Stimulated activated CD4-positive, alpha-beta T cell treated with anti-CD3 and anti-CD28 coated beads, TNF-alpha, amount 100 ng/mL, for 48 hours (primary cell): ENCODE results near the gene PCSK1N.
"Not testable (repeated sequence)": the region's sequence is repeated elsewhere in the genome, so short reads cannot be mapped to it uniquely, and the experiment has no call there.

Experiments
- DNase-seq, 3 donors: peaks; one replicate each; pipeline ENCODE4 v3.0.0-alpha.2; 2020; ENCODE audit warnings: low read depth in 3 of 3

PCSK1N gene

GRCh38 chrX:48835524-48836329 lies at the start of gene PCSK1N:
Gene PCSK1N (minus strand): TSS chrX:48835610. CDS start chrX:48835532, 78 bp downstream.
- DNase-seq: no peak

- DNase-seq: no peak
Measured at GRCh38 chrX:48883729-48884128, 48.3 kb upstream of the PCSK1N start.

- not testable (repeated sequence) for DNase-seq
Measured at GRCh38 chrX:48876944-48877343, 41.5 kb upstream of the PCSK1N start.

GRCh38 chrX:48872017-48872416 lies 36.6 kb upstream of the PCSK1N start:
- DNase-seq: not testable (repeated sequence)

GRCh38 chrX:48864210-48864609 lies 28.8 kb upstream of the PCSK1N start:
- DNase-seq: no peak

GRCh38 chrX:48854898-48855297 lies 19.5 kb upstream of the PCSK1N start:
- no peak for DNase-seq

- not testable (repeated sequence) for DNase-seq
Measured at GRCh38 chrX:48854121-48854804, 18.9 kb upstream of the PCSK1N start.

- not testable (repeated sequence) for DNase-seq
Measured at GRCh38 chrX:48853494-48853893, 18.1 kb upstream of the PCSK1N start.

GRCh38 chrX:48852857-48853256 lies 17.4 kb upstream of the PCSK1N start:
- no peak for DNase-seq

- DNase-seq: no peak
Measured at GRCh38 chrX:48848847-48849246, 13.4 kb upstream of the PCSK1N start.

- DNase-seq: no peak
Measured at GRCh38 chrX:48839686-48840085, 4.3 kb upstream of the PCSK1N start.

GRCh38 chrX:48834383-48834709 lies 1.1 kb downstream of the PCSK1N start:
- no peak for DNase-seq

GRCh38 chrX:48833542-48834138 lies 1.8 kb downstream of the PCSK1N start:
- no peak for DNase-seq

- no peak for DNase-seq
Measured at GRCh38 chrX:48831909-48832291, 3.5 kb downstream of the PCSK1N start.

- no peak for DNase-seq
Measured at GRCh38 chrX:48831136-48831908, 4.1 kb downstream of the PCSK1N start.

GRCh38 chrX:48829016-48829735 lies 6.2 kb downstream of the PCSK1N start:
- DNase-seq: no peak

- no peak for DNase-seq
Measured at GRCh38 chrX:48827654-48827968, 7.8 kb downstream of the PCSK1N start.

GRCh38 chrX:48826876-48827653 lies 8.3 kb downstream of the PCSK1N start:
- DNase-seq: no peak

- no peak for DNase-seq
Measured at GRCh38 chrX:48826135-48826875, 9.1 kb downstream of the PCSK1N start, which contains the start of gene ERAS. Gene ERAS (plus strand): TSS chrX:48826513. CDS start chrX:48829124, 2,611 bp downstream.

GRCh38 chrX:48824066-48824465 lies 11.3 kb downstream of the PCSK1N start:
- DNase-seq: no peak
